HEK293 (cell line): ENCODE measurements around the gene ZDHHC14.

Experiments used
- ATF2 ChIP-seq: fragments of 450-650 bp; formaldehyde crosslinking; IDR thresholded peaks from 2 replicates; pipeline ENCODE4 v1.5.1; 2016; ENCODE audit warnings: missing biosample characterization, missing genetic modification characterization, low read depth
- CTCF ChIP-seq: fragments of 450-650 bp; formaldehyde crosslinking; IDR thresholded peaks from 2 replicates; pipeline ENCODE4 v1.5.1; 2016; ENCODE audit warnings: missing biosample characterization, missing genetic modification characterization
- GLI2 ChIP-seq: fragments of 450-650 bp; formaldehyde crosslinking; IDR thresholded peaks from 2 replicates; pipeline ENCODE4; 2017; ENCODE audit warnings: missing biosample characterization, missing genetic modification characterization, low read depth, borderline replicate concordance
- GLIS2 ChIP-seq: fragments of 450-650 bp; formaldehyde crosslinking; IDR thresholded peaks from 2 replicates; pipeline ENCODE4 v1.5.1; 2016; ENCODE audit warnings: missing biosample characterization, missing genetic modification characterization
- ZFHX2 ChIP-seq: fragments of 450-650 bp; formaldehyde crosslinking; conservative IDR thresholded peaks from 2 replicates; pipeline ENCODE4 v1.5.1; 2016; ENCODE audit warnings: missing biosample characterization, missing genetic modification characterization
- ZNF174 ChIP-seq: fragments of 450-650 bp; formaldehyde crosslinking; IDR thresholded peaks from 2 replicates; pipeline ENCODE4 v1.5.0; 2017; ENCODE audit warnings: missing biosample characterization, mild to moderate bottlenecking, missing genetic modification characterization
- ZNF23 ChIP-seq: fragments of 450-650 bp; formaldehyde crosslinking; IDR thresholded peaks from 2 replicates; pipeline ENCODE4 v1.5.1; 2016; ENCODE audit warnings: missing biosample characterization, missing genetic modification characterization, borderline replicate concordance
- ZNF639 ChIP-seq: fragments of 450-650 bp; formaldehyde crosslinking; IDR thresholded peaks from 2 replicates; pipeline ENCODE4 v1.5.1; 2016; ENCODE audit warnings: missing biosample characterization, missing genetic modification characterization
- ZSCAN5A ChIP-seq: fragments of 450-650 bp; formaldehyde crosslinking; IDR thresholded peaks from 2 replicates; pipeline ENCODE4 v1.5.1; 2016; ENCODE audit warnings: missing biosample characterization, missing genetic modification characterization
- TF ChIP-seq, protein P1 (sequence below): fragments of 450-650 bp; formaldehyde crosslinking; IDR thresholded peaks from 2 replicates; pipeline ENCODE4; 2016; ENCODE audit warnings: missing biosample characterization, missing genetic modification characterization
- TF ChIP-seq, protein P2 (sequence below): fragments of 450-650 bp; formaldehyde crosslinking; IDR thresholded peaks from 2 replicates; pipeline ENCODE4 v1.5.1; 2016; ENCODE audit warnings: missing biosample characterization, missing genetic modification characterization

DNA sequence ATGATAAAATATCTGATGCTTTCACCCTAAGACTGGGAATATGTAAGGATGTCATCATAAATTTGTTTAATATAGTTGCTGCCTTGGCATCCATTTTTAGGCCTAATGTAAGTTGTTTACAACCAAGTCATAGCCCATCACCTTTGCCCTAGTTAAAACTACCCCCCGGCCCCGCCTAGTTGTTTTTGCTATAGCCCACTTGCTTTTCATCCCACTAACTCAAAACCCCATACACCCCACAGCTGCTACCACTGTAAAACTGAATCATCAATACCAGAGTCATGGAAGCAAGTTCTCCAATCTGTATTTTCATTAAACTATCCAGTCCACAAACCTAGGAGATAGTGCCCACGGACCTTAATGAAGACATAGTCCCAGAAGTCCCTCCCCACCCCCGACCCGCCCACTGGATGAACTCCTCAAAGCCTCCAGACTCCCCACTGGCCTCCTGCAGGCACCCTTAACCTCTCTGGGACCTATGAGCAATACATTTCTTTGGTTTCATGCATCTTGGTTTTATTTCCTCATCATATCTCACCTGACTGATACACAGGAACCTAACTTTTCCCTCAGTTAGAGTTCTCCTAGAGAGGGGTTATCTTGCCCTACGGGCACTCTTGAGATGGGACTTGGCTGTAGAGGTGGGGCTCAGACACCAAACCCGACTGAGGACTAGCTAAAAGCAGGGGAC, 12.5 kb upstream of the ZDHHC14 start:
- TF ChIP-seq CTCF (tag by site-specific recombination) (no peak), GLI2 (tag by site-specific recombination) (no peak), ZFHX2 (tag by site-specific recombination) (no peak), ZNF23 (tag by site-specific recombination) (no peak), ZNF639 (tag by site-specific recombination) (no peak), GLIS2 (no peak), ATF2 (tag by site-specific recombination) (no peak), ZSCAN5A (tag by site-specific recombination) (no peak), ZNF174 (no peak)
- TF ChIP-seq, protein P1, sequence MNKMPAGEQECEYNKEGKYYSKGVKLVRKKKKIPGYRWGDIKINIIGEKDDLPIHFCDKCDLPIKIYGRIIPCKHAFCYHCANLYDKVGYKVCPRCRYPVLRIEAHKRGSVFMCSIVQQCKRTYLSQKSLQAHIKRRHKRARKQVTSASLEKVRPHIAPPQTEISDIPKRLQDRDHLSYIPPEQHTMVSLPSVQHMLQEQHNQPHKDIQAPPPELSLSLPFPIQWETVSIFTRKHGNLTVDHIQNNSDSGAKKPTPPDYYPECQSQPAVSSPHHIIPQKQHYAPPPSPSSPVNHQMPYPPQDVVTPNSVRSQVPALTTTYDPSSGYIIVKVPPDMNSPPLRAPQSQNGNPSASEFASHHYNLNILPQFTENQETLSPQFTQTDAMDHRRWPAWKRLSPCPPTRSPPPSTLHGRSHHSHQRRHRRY, result no peak
- TF ChIP-seq, protein P2, sequence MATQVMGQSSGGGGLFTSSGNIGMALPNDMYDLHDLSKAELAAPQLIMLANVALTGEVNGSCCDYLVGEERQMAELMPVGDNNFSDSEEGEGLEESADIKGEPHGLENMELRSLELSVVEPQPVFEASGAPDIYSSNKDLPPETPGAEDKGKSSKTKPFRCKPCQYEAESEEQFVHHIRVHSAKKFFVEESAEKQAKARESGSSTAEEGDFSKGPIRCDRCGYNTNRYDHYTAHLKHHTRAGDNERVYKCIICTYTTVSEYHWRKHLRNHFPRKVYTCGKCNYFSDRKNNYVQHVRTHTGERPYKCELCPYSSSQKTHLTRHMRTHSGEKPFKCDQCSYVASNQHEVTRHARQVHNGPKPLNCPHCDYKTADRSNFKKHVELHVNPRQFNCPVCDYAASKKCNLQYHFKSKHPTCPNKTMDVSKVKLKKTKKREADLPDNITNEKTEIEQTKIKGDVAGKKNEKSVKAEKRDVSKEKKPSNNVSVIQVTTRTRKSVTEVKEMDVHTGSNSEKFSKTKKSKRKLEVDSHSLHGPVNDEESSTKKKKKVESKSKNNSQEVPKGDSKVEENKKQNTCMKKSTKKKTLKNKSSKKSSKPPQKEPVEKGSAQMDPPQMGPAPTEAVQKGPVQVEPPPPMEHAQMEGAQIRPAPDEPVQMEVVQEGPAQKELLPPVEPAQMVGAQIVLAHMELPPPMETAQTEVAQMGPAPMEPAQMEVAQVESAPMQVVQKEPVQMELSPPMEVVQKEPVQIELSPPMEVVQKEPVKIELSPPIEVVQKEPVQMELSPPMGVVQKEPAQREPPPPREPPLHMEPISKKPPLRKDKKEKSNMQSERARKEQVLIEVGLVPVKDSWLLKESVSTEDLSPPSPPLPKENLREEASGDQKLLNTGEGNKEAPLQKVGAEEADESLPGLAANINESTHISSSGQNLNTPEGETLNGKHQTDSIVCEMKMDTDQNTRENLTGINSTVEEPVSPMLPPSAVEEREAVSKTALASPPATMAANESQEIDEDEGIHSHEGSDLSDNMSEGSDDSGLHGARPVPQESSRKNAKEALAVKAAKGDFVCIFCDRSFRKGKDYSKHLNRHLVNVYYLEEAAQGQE (tag by site-specific recombination), result no peak
